PC-9 (cell line): ENCODE results near the gene CCDC78. TPM values are rescaled to one million over a fixed set of nuclear protein-coding genes. Genes with fewer than 3 reads are reported as not detected.

Experiments used
- BruUV-seq: library from RNA; stranded (reverse); fragments of 400-500 nt; replicated peaks from 2 replicates; lab custom pipeline; 2021; lab: Mats Ljungman, UMichigan
- CTCF ChIA-PET: fragments of 300-600 bp; sonication (Branson Sonifier 250); formaldehyde crosslinking; loops from one replicate; lab custom pipeline; 2022; ENCODE audit warnings: antibody characterized with exemption; lab: Charles Lee
- POLR2A ChIA-PET: fragments of 300-600 bp; sonication (Branson Sonifier 250); formaldehyde crosslinking; loops from one replicate; lab custom pipeline; 2022; ENCODE audit warnings: antibody characterized with exemption; ENCODE audit not compliant: unreplicated experiment; lab: Charles Lee
- DNase-seq, 2 experiments: peaks; one replicate each; pipeline versions ENCODE4 v3.0.0 to v3.0.0-alpha.2; 2015 to 2022; ENCODE audit warnings: mixed read lengths in 1 of 2
- H2AFZ ChIP-seq: fragments of 200-600 bp; sonication (generic); 2 replicates; pipeline ENCODE4 v1.8.1; 2017; ENCODE audit warnings: antibody characterized with exemption
- H3F3A ChIP-seq: fragments of 200-600 bp; sonication (generic); 2 replicates; pipeline ENCODE4 v1.8.1; 2017; ENCODE audit warnings: antibody characterized with exemption, mild to moderate bottlenecking, low read depth; ENCODE audit not compliant: insufficient read depth
- H3K27ac ChIP-seq: fragments of 200-600 bp; sonication (generic); 2 replicates; pipeline ENCODE4 v1.6.1; 2016; ENCODE audit warnings: mixed run types
- H3K27me3 ChIP-seq: fragments of 200-600 bp; sonication (generic); 2 replicates; pipeline ENCODE4 v1.6.1; 2016; ENCODE audit warnings: low read depth, mixed run types; ENCODE audit not compliant: insufficient read depth
- H3K36me3 ChIP-seq: fragments of 200-600 bp; sonication (generic); 2 replicates; pipeline ENCODE4 v1.6.1; 2016; ENCODE audit warnings: low read depth, mixed run types
- H3K4me1 ChIP-seq: fragments of 200-600 bp; sonication (generic); replicated peaks from 2 replicates; pipeline ENCODE4 v1.6.1; 2016; ENCODE audit warnings: mixed run types; ENCODE audit not compliant: insufficient read depth
- H3K4me2 ChIP-seq: fragments of 200-600 bp; sonication (generic); 2 replicates; pipeline ENCODE4 v1.6.1; 2017; ENCODE audit warnings: mixed run types
- H3K4me3 ChIP-seq: fragments of 200-600 bp; sonication (generic); 2 replicates; pipeline ENCODE4 v1.6.1; 2016; ENCODE audit warnings: mixed run types
- H3K79me2 ChIP-seq: fragments of 200-600 bp; sonication (generic); 2 replicates; pipeline ENCODE4 v1.6.1; 2017; ENCODE audit warnings: low read depth, mixed run types
- H3K9me2 ChIP-seq: fragments of 200-600 bp; sonication (generic); 2 replicates; pipeline ENCODE4 v1.8.1; 2017; ENCODE audit warnings: mild to moderate bottlenecking; ENCODE audit not compliant: insufficient read depth
- H3K9me3 ChIP-seq: fragments of 200-600 bp; sonication (generic); 2 replicates; pipeline ENCODE4 v1.8.1; 2016; ENCODE audit warnings: low read depth; ENCODE audit not compliant: insufficient read depth
- H4K20me1 ChIP-seq: fragments of 200-600 bp; sonication (generic); 2 replicates; pipeline ENCODE4 v1.8.1; 2017; ENCODE audit not compliant: insufficient read depth
- CTCF ChIP-seq: fragments of 200-600 bp; sonication (generic); conservative IDR thresholded peaks from 2 replicates; pipeline ENCODE4 v1.6.1; 2017; ENCODE audit warnings: mixed run types, antibody characterized with exemption, mild to moderate bottlenecking, moderate library complexity
- EZH2 ChIP-seq: fragments of 200-600 bp; sonication (generic); IDR thresholded peaks from 2 replicates; pipeline ENCODE4 v1.8.0; 2017; ENCODE audit warnings: antibody characterized with exemption, low read depth
- intact Hi-C: fragments of 100-400 bp; cut with micrococcal nuclease; formaldehyde crosslinking; loops from one replicate; pipeline ENCODE4 v1.10.0; 2022; ENCODE audit not compliant: unreplicated experiment
- total RNA-seq: library from RNA; stranded (reverse); gene quantifications from 2 replicates; pipeline ENCODE4 v1.2.3, GENCODE V29; 2021

CCDC78 gene
- total RNA-seq, 1 experiment from 2014 or later: 4.2 TPM

GRCh38 chr16:675884-676564 is 50.2 kb downstream of the CCDC78 start:
- Histone ChIP-seq H3K4me2 (no peak overlapping the region), H3K79me2 (peaks cover 5% of the 10 kb centered on the region), H3K9me2 (no peaks in the 10 kb centered on the region), H4K20me1 (peaks cover 4% of the 10 kb centered on the region), H3K27me3 (no peaks in the 10 kb centered on the region), H3K9me3 (no peaks in the 10 kb centered on the region), H3F3A (peaks cover 15% of the 10 kb centered on the region; the same call in 1 of the 2 replicates), H3K36me3 (no peaks in the 10 kb centered on the region), H3K4me1 (peaks cover 2% of the 10 kb centered on the region; the same call in 1 of the 2 replicates), H3K27ac (no peak overlapping the region), H2AFZ (no peak overlapping the region), H3K4me3 (no peak overlapping the region)
- ChIA-PET CTCF (interaction anchor here (0.7 to 1.1 kb wide), 2 partner anchors 15 to 678 kb away, joined by 3 to 4 read pairs; no protein-coding TSS in a partner anchor), POLR2A (interaction anchor here (0.6 kb wide), 1 partner anchor 270 kb away, joined by 5 read pairs; no protein-coding TSS in a partner anchor)
- intact Hi-C loops: no loop called here
- BruUV-seq: no TSS peak
- TF ChIP-seq EZH2: no peak
- TF ChIP-seq CTCF: no peak
- no peak for DNase-seq

GRCh38 chr16:674968-675883 is 51.0 kb downstream of the CCDC78 start, which contains the start of gene RHBDL1:
RHBDL1 (plus strand) TSS chr16:675671; CDS start chr16:675791, 120 bp downstream.
- H3K79me2 ChIP-seq: no peaks in the 10 kb centered on the region
- H3F3A ChIP-seq: peaks cover 15% of the 10 kb centered on the region; the same call in 1 of the 2 replicates
- H3K4me1 ChIP-seq: no peaks in the 10 kb centered on the region
- no peaks in the 10 kb centered on the region for H3K36me3 ChIP-seq
- H3K9me3 ChIP-seq: no peaks in the 10 kb centered on the region
- TF ChIP-seq CTCF (no peak), EZH2 (no peak)
- no peak within 1 kb of the TSS for H3K4me2 ChIP-seq
- POLR2A ChIA-PET: no interaction called here
- H3K9me2 ChIP-seq: no peaks in the 10 kb centered on the region
- no peaks in the 10 kb centered on the region for H3K27me3 ChIP-seq
- CTCF ChIA-PET: interaction anchor here (1.1 kb wide), 1 partner anchor 15 kb away, joined by 4 read pairs; no protein-coding TSS in a partner anchor
- no peaks in the 10 kb centered on the region; the same call in 1 of the 2 replicates for H4K20me1 ChIP-seq
- BruUV-seq: no TSS peak
- DNase-seq: no peak
- H3K27ac ChIP-seq: no peak within 1 kb of the TSS
- no peak within 1 kb of the TSS for H2AFZ ChIP-seq
- intact Hi-C loops: no loop called here
- no peak within 1 kb of the TSS for H3K4me3 ChIP-seq

GRCh38 chr16:674214-674881 is 51.9 kb downstream of the CCDC78 start:
- CTCF ChIA-PET: no interaction called here
- Histone ChIP-seq H3K27me3 (no peaks in the 10 kb centered on the region), H4K20me1 (no peaks in the 10 kb centered on the region; the same call in 1 of the 2 replicates), H3K9me3 (no peaks in the 10 kb centered on the region), H2AFZ (no peak overlapping the region), H3K4me2 (no peak overlapping the region), H3F3A (peaks cover 13% of the 10 kb centered on the region; the same call in 1 of the 2 replicates), H3K9me2 (no peaks in the 10 kb centered on the region), H3K36me3 (no peaks in the 10 kb centered on the region), H3K4me3 (no peak overlapping the region), H3K79me2 (peaks cover 7% of the 10 kb centered on the region; the same call in 1 of the 2 replicates), H3K4me1 (peaks cover under 1% of the 10 kb centered on the region; the same call in 1 of the 2 replicates), H3K27ac (no peak overlapping the region)
- POLR2A ChIA-PET: no interaction called here
- DNase-seq: no peak
- intact Hi-C loops: no loop called here
- no TSS peak for BruUV-seq
- TF ChIP-seq EZH2 (no peak), CTCF (no peak)
